GM18858 (cell line): ENCODE measurements around the gene EFCAB8.

Source experiments
- ATAC-seq: cut with Tn5 transposase; IDR thresholded peaks from one replicate; pipeline ENCODE4 v1.9.1; 2021; ENCODE audit not compliant: unreplicated experiment

The EFCAB8 gene

GRCh38 chr20:32909896-32910571 lies 51.3 kb downstream of the EFCAB8 start:
- no peak for ATAC-seq

- ATAC-seq = no peak
These were observed 52.6 kb downstream of the EFCAB8 start for GRCh38 chr20:32911355-32911754.

GRCh38 chr20:32912688-32913087 lies 54.0 kb downstream of the EFCAB8 start:
- no peak for ATAC-seq

DNA sequence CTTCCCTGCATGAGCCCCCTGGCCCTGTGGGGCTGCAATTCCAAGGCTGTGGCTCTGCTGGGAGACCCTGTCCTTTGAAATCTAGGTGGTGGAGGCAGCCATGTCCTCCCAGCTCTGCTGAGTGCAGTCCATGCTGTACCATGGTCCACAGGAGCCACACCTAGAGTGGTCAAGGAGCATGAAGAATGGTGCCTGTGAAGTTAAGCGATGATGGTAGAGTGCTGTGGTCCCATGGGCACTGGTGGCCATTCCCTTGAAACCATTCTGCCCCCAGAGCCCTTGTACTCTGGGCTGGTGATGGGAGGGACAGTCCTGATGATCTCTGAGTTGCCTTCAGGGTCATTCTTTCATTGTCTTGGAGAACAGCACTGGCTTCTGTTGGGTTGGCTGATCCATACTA lies 55.3 kb downstream of the EFCAB8 start:
- ATAC-seq = no peak

- ATAC-seq = no peak
These were observed 58.6 kb downstream of the EFCAB8 start for GRCh38 chr20:32917191-32917950.

- no peak for ATAC-seq
These were observed 59.6 kb downstream of the EFCAB8 start for GRCh38 chr20:32918296-32918695.

GRCh38 chr20:32918751-32919150 lies 60.0 kb downstream of the EFCAB8 start:
- ATAC-seq = no peak

DNA sequence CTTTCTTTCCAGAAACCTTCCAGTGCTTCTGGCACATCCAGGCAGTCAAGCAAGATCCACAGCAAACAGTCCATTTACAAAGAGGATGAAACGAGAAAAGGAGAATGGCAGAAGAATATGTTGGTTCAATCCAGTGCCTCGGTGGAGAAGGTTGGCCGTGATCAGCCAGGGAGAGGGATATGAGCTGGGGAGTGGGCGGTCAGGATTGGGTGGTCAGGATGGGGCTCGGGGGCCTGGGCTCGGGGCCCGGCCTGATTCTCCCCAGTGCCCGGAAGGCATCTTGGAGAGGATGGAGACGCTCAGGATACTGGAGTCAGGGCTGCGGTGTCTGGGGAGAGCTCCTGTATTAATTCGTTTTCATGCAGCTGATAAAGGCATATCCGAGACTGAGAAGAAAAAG lies 61.3 kb downstream of the EFCAB8 start:
- ATAC-seq = no peak

DNA sequence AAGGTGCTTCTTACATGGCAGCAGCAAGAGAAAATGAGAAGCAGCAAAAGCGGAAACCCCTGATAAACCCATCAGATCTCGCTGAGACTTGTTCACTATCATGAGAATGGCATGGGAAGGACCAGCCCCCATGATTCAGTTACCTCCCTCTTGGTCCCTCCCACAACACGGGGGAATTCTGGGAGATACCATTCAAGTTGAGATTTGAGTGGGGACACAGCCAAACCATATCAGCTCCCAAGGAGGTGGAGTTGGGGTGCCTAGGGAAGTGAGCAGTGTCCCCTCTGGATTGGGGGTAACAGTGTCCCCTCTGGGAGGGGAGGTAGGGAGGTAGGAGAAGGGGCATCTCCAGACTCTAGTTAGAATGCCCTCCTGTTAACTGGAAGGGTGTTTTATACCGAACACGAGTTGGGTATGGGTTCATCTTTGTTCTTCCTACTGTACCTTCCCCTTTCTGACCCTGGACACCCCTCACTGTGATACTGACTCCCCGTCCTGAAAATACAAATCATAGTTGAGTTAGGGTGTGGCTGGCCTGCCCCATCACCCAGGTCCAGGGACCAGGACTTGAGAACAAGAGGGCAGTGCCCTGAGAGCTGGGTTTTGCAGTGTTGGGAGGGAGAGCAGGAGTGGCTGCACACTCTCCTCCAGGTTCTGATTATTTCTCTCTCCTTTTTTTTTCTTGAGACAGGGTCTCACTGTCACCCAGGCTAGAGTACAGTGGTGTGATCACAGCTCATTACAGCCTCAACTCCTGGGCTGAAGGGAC lies 62.0 kb downstream of the EFCAB8 start:
- no peak for ATAC-seq

DNA sequence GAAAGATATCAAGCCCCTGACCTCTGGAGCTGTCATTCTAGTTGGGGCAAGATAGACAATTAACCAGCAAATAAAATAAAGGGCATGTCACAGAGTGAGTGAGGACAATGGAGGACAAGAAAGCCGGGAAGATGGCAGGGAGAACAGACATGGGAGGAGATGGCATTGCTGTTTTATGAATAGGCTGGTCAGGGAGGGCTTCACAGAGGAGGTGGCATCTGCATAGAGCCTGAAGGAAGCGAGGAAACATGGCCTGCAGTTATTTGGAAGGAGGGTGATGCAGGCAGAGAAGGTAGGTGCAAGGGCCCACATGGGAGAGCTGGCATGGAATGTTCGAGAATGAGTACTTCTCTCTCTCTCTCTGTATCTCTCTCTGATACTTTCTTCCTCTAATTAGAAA lies 63.7 kb downstream of the EFCAB8 start:
- no peak for ATAC-seq

GRCh38 chr20:32924781-32925180 lies 66.1 kb downstream of the EFCAB8 start:
- no peak for ATAC-seq

- ATAC-seq = no peak
These were observed 66.9 kb downstream of the EFCAB8 start for GRCh38 chr20:32925481-32926196.

- no peak for ATAC-seq
These were observed 70.4 kb downstream of the EFCAB8 start for GRCh38 chr20:32929162-32929561.

DNA sequence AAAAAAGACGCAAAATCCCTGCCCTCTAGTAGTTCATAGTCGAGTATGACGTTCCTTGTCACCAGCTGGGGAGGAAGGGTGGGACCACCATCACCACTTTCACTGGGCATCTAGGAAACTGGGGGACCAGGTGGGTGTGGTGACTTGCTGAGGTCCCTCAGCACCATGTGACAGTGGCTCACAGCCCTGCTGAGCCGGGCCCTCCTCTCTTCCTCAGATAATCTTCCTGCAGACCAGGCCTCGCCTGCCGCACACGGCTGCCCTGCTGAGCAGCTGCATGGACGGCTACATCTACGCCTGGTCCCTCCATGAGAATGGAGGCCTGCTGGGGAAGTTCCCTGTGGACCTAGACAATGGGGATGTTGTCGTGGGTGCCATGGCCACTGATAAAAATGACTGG lies 71.5 kb downstream of the EFCAB8 start:
- no peak for ATAC-seq

DNA sequence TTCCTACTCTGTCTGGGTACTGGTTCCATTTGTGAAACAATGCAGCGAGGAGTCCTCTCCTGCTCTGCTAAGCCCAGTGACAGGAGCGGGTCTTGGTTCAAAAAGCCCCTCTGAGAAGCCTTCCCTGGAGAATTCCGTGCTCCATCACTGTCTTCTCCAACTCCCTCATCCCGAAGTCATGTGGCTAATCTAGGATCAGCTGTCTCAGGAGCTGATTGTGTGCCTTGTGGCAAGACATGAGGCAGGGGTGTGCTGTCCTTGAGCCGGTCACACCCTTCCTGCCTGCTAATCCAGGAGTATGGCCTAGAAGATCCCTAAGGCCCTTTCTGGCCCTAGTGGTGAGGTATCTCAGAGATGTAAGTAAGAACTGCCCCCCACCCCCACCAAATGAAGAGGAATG lies 72.0 kb downstream of the EFCAB8 start:
- no peak for ATAC-seq

GRCh38 chr20:32934580-32934979 lies 75.9 kb downstream of the EFCAB8 start:
- no peak for ATAC-seq

GRCh38 chr20:32941155-32941885 lies 82.6 kb downstream of the EFCAB8 start:
- ATAC-seq = no peak

GRCh38 chr20:32943490-32944052 lies 84.8 kb downstream of the EFCAB8 start:
- no peak for ATAC-seq

DNA sequence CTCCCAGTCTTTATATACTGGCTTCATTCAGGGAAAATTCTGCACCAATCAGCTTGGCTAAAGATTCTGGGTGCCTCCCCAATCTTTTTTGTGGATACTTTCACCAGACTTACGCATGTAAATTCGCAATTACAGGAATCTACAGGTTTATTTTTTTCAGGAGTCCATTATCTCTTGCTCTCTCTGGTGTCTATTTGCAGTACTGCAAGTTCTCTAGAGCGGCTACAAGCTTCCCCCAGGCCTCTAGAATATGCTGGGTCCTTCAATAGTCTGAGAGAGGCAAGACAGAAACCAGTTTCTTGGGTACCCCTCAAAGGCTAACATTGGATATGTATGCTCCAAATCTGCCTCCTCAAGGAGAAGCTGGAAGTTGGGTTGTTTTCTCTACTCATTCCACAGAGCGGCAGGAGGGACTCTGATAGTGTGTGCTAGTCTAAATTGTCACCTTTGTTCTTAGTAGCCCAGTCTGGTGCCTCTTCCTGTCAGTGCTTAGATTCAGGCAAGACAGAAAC lies 87.0 kb downstream of the EFCAB8 start:
- no peak for ATAC-seq

- ATAC-seq = no peak
These were observed 87.9 kb downstream of the EFCAB8 start for GRCh38 chr20:32946629-32947028.
